ENCODE data around the gene NIPAL1.

GRCh38 chr4:47972721-47973120, 43.9 kb upstream of the NIPAL1 start:
- TF ChIP-seq CTCF (conservative IDR thresholded peaks at IDR 0.05; ENCODE audit: low read length) (no peak), EZH2phosphoT487 (IDR thresholded peaks at IDR 0.05; ENCODE audit: borderline replicate concordance) (no peak)

Data from Loucy (cell line).